HFF-Myc (cell line): ENCODE results near the gene SAT1.
"Not testable (repeated sequence)": the region's sequence is repeated elsewhere in the genome, so short reads cannot be mapped to it uniquely, and the experiment has no call there.

Source experiments
- DNase-seq: peaks from one replicate; pipeline ENCODE4 v3.0.0-alpha.2; 2011; ENCODE audit warnings: low read depth; ENCODE audit errors: extremely low read depth
- H3K4me3 ChIP-seq: replicated peaks from 2 replicates; pipeline ENCODE4 v1.5.1; 2011; ENCODE audit warnings: low read depth, mild to moderate bottlenecking, control low read depth, low read length
- TF ChIP-seq, protein P1 (sequence below): IDR thresholded peaks from 2 replicates; pipeline ENCODE4 v1.5.1; 2012; ENCODE audit warnings: mild to moderate bottlenecking, low read depth, low read length, control low read depth; ENCODE audit errors: missing control alignments

The SAT1 gene

DNA sequence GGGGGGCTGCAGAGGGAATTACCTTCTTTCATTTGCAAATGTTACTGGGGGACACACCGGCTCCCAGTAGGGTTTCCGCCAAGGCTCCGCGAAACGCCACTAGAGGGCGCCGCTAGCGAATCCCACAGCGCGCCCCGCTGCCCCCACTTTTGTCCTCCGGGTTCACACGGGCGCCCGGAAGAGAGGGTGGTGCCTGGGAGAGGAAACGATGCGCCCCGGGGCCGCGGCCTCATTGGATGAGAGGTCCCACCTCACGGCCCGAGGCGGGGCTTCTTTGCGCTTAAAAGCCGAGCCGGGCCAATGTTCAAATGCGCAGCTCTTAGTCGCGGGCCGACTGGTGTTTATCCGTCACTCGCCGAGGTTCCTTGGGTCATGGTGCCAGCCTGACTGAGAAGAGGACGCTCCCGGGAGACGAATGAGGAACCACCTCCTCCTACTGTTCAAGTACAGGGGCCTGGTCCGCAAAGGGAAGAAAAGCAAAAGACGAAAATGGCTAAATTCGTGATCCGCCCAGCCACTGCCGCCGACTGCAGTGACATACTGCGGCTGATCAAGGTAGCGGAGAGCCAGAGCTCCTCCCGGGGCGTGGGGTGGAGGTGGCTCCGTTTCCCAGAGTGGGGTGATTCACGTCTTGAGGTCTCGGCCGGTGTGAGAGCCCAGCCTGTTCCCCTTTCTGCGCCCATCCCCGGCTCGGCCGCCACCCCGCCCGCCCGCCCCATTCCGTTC is at the start of gene SAT1:
TSS of gene SAT1 (plus strand) at position 311 of the 726 bp plus-strand sequence. CDS start at position 490, 179 bp downstream.
- H3K4me3 ChIP-seq = peak within 1 kb of the TSS; percentile 62
- peak; percentile 60 for DNase-seq
- TF ChIP-seq, protein P1, sequence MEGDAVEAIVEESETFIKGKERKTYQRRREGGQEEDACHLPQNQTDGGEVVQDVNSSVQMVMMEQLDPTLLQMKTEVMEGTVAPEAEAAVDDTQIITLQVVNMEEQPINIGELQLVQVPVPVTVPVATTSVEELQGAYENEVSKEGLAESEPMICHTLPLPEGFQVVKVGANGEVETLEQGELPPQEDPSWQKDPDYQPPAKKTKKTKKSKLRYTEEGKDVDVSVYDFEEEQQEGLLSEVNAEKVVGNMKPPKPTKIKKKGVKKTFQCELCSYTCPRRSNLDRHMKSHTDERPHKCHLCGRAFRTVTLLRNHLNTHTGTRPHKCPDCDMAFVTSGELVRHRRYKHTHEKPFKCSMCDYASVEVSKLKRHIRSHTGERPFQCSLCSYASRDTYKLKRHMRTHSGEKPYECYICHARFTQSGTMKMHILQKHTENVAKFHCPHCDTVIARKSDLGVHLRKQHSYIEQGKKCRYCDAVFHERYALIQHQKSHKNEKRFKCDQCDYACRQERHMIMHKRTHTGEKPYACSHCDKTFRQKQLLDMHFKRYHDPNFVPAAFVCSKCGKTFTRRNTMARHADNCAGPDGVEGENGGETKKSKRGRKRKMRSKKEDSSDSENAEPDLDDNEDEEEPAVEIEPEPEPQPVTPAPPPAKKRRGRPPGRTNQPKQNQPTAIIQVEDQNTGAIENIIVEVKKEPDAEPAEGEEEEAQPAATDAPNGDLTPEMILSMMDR = peak; percentile 67

DNA sequence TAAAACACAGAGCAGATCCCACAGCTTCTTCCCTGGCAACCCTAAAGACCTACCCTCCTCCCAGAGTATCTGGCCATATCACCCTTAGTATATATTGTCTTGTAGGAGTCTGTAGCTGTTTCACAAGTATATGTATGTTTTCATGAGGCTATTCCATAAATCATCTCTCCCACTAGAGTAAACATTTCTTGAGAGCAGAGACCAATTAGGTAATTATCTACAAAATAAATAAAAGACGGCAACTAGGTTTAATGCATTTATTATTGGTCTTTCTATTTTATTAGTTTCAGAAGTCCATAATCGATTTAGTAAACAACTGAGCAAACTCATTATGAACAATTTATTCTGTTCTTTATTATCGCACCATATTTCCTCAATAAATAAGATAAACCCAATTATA is 46.9 kb upstream of the SAT1 start:
- DNase-seq = no peak
- no peak overlapping the region for H3K4me3 ChIP-seq
- TF ChIP-seq, protein P1 = no peak

DNA sequence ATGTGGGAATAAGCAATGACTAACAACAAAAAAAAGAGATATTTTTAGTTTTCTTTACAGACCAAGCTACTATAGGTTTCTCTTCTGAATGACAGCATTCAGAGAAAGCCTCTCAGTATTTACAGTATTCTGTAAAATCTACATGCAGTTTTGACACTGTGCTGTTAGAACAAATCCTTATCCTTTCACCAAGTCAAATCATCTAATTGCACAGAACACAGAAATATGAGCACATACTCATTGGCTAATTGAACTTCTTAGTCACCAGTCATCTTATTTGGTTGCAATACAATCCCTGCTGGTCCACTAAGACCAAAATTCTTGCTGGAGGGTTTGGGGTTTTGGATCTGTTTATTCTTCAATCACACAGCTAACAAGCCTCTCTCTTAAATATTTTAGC is 45.6 kb upstream of the SAT1 start:
- H3K4me3 ChIP-seq = no peak overlapping the region
- no peak for DNase-seq
- TF ChIP-seq, protein P1 = no peak

DNA sequence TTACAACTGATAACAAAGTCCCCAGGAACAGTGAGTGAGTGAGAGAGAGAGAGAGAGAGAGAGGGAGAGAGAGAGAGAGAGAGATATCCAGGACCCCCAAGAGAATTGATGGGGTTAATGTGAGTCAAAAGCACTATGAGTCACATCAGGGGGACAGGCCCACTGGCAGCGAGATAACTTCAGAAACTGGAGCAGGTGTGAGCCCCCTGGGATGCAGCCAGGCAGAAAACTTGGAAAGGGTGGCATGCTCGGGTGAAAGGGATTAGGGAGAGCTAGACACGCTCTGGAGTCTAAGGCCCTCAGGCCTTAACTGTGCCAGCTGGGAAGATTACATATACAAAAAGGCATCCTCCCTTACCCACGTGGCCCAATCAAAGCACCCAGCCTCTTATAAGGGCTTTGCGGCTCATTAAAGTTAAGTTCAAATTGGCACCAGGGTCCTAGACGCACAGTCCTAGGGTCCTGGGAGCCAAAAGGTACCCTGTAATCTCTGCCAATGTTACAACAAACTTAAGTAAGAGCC is 40.7 kb upstream of the SAT1 start:
- peak; percentile 17 for DNase-seq
- TF ChIP-seq, protein P1 = no peak
- peak overlapping the region; percentile 55 for H3K4me3 ChIP-seq

DNA sequence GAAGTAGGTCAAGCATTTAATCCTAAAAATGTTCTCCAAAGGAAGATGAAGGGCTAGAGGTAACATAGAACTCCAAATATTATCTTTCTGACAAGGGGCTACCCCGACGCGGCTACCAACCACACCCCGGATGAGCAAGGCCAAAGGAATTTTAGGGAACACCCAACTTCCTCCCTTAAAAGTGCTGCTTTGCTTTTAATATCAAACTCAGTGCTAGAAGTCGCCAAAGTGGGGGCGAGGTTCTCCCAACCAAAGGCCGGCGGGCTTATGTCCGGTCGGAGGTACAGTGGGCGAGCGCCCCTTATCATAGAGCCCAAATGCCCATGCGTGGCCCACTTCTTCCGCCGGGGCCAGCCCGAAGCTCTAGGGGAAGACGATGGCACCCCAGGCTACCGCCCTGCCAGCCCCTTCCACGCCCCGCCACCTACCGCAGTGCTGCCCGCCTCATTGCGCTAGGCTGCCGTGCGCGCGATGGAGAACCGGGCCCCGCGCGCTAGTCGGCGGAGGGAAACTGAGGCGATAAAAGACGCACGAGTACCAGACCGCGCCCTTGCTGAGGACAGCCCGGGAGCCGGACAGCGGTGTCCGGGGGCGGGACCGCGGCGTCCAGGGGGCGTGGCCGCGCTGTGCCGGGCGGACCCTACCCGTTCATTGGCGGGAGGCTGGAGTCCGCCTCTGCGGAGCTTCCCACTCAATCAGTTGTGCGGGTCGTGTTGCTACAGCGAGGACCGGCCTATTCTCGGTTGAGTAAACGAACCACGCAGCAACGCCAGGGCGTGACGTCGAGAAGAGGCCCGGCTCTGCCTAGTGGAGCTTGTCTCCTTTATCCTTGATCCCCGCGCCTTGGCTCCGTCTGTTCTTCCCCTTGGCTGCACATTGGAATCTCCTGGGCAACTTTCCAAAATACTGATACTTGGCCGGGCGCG is 40.0 kb upstream of the SAT1 start, which contains the start of gene ACOT9:
TSS of gene ACOT9 (minus strand) at position 580 of the 926 bp plus-strand sequence. CDS start at position 448, 132 bp downstream.
- DNase-seq = peak; percentile 66
- TF ChIP-seq, protein P1 = no peak
- peak within 1 kb of the TSS; percentile 55 for H3K4me3 ChIP-seq

DNA sequence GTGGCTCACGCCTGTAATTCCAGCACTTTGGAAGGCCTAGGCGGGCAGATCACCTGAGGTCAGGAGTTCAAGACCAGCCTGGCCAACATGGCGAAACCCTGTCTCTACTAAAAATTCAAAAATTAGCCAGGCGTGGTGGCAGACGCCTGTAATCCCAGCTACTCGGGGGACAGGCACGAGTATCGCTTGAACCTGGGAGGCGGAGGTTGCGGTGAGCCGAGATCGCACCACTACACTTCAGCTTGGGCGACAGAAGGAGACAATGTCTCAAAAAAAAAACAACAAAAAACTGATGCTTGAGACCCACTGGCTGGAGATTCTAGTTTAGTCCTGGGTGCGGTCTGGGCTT is 39.4 kb upstream of the SAT1 start:
- not testable (repeated sequence) for DNase-seq
- peak overlapping the region; percentile 55 for H3K4me3 ChIP-seq

DNA sequence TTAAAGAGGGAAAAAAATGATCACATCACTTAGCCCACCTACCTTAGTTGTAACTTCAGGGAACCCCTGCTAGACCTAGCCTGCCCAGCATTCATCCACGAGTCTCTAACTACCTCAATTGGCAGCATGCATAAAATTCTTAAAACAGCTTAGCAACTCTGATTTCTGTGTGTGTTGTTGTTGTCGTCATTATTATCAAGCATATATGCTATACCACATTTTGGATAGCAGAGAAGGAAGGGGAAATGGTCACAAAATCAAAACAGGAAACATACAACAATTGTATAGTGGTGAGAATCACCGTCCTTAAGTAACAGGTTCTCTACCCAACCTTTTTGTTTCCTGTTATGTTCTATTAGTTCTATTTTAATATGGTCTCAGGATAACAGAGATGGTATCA is 37.2 kb upstream of the SAT1 start:
- DNase-seq = no peak
- TF ChIP-seq, protein P1 = no peak
- H3K4me3 ChIP-seq = no peak overlapping the region
